ENCODE measurements around the gene EEF2K. TPM values are rescaled to one million over a fixed set of nuclear protein-coding genes. Genes with fewer than 3 reads are reported as not detected.

Gene EEF2K
- total RNA-seq, 4 donors from 2014 or later, result 22.2 to 223 (median 50.1) TPM

DNA sequence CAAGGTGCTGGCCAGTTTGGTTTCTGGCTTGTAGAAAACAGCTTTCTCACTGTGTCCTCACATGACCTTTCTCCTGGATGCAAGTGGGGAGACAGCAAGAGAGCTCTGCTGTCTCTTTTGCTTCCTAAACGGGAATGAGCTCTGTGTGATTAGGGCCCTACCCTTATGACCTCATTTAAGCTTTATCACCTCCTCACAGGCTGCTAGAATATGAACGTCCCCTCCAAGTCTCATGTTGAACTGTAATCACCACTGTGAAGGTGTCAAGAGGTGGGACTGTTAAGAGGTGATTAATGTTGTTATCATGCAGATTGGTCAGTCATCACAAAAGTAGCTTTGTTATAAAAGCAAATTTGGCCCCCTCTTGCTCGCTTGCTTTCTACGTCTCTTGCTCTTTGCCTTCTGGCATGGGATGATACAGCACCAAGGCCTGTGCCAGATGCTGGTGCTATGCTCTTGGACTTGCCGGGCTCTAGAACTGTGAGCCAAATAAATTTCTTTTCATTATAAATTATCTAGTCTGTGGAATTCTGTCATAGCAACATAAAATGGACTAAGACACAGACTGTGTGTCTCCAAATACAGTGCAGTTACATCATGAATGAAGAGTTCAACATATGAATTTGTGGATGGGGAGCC is 76.3 kb downstream of the EEF2K start:
- no peaks in the 10 kb centered on the region for H3K4me1 ChIP-seq
- in situ Hi-C loops (cut with MboI; ENCODE audit: low pct_ligation_motif_present in 1 of 4, low pct_unique_long_range_greater_than_20kb in 1 of 4, low sequenced_read_pairs in 3 of 4), result loop anchor here in 2 of 4 donors (25.0 kb wide), 2 partner anchors 270 to 295 kb away; partner anchors contain the start of genes MOSMO (in 1 of the 2) and PDZD9 (in 1 of the 2)
- H3K36me3 ChIP-seq, result peaks cover 0 to 34% (median 16%) of the 10 kb centered on the region in 4 donors
- DNase-seq, result no peak
- intact Hi-C loops (cut with DNase I; ENCODE audit: low total_unique reads), result no loop called here
- H3K4me3 ChIP-seq, result no peak overlapping the region
- no peaks in the 10 kb centered on the region for H3K27me3 ChIP-seq
- no peaks in the 10 kb centered on the region for H3K9me3 ChIP-seq
- WGBS, 2 donors (ENCODE audit: low coverage in 1 of 2), result 88 to 96% methylated on average over 4 to 5 of the region's 5 CpGs
- no peak overlapping the region for H3K27ac ChIP-seq
- TF ChIP-seq POLR2AphosphoS5 (IDR thresholded peaks at IDR 0.05) (no peak), POLR2A (IDR thresholded peaks at IDR 0.05) (no peak), EP300 (IDR thresholded peaks at IDR 0.05; ENCODE audit: low read depth) (no peak)
- TF ChIP-seq, protein P1, sequence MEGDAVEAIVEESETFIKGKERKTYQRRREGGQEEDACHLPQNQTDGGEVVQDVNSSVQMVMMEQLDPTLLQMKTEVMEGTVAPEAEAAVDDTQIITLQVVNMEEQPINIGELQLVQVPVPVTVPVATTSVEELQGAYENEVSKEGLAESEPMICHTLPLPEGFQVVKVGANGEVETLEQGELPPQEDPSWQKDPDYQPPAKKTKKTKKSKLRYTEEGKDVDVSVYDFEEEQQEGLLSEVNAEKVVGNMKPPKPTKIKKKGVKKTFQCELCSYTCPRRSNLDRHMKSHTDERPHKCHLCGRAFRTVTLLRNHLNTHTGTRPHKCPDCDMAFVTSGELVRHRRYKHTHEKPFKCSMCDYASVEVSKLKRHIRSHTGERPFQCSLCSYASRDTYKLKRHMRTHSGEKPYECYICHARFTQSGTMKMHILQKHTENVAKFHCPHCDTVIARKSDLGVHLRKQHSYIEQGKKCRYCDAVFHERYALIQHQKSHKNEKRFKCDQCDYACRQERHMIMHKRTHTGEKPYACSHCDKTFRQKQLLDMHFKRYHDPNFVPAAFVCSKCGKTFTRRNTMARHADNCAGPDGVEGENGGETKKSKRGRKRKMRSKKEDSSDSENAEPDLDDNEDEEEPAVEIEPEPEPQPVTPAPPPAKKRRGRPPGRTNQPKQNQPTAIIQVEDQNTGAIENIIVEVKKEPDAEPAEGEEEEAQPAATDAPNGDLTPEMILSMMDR (IDR thresholded peaks at IDR 0.05), result no peak

DNA sequence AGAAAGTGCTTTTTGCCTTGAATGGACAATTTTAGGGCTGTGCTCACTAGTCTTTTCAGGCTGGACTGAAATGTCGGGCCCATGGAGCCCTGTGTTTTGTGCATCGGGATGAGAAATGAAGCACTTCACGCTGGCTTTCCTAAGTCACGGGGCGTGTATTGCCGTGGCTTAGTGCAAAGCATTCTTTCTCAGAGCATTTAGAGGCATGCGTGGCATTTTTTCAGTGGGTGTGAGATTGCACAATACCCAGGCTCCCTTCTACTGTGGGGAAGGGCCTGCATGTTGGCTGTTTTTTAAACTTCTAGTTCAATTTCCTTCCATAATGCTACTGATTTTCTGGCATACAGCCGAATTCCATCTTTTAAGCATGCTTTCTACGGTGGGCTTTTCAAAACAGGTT is 78.6 kb downstream of the EEF2K start:
- Histone ChIP-seq H3K27ac (no peak overlapping the region), H3K9me3 (no peaks in the 10 kb centered on the region), H3K27me3 (no peaks in the 10 kb centered on the region), H3K36me3 (peaks cover 0 to 34% (median 16%) of the 10 kb centered on the region in 4 donors), H3K4me1 (no peaks in the 10 kb centered on the region), H3K4me3 (no peak overlapping the region)
- DNase-seq, result no peak
- intact Hi-C loops (cut with DNase I; ENCODE audit: low total_unique reads) (no loop called here), in situ Hi-C loops (cut with MboI; ENCODE audit: low pct_ligation_motif_present in 1 of 4, low pct_unique_long_range_greater_than_20kb in 1 of 4, low sequenced_read_pairs in 3 of 4) (loop anchor here in 2 of 4 donors (25.0 kb wide), 2 partner anchors 272 to 297 kb away; partner anchors contain the start of genes MOSMO (in 1 of the 2) and PDZD9 (in 1 of the 2))
- 92 to 94% methylated on average over 7 to 9 of the region's 9 CpGs for WGBS, 2 donors (ENCODE audit: low coverage in 1 of 2)
- TF ChIP-seq POLR2A (IDR thresholded peaks at IDR 0.05) (no peak), EP300 (IDR thresholded peaks at IDR 0.05; ENCODE audit: low read depth) (no peak), POLR2AphosphoS5 (IDR thresholded peaks at IDR 0.05) (no peak)
- TF ChIP-seq, protein P1 (IDR thresholded peaks at IDR 0.05), result no peak

DNA sequence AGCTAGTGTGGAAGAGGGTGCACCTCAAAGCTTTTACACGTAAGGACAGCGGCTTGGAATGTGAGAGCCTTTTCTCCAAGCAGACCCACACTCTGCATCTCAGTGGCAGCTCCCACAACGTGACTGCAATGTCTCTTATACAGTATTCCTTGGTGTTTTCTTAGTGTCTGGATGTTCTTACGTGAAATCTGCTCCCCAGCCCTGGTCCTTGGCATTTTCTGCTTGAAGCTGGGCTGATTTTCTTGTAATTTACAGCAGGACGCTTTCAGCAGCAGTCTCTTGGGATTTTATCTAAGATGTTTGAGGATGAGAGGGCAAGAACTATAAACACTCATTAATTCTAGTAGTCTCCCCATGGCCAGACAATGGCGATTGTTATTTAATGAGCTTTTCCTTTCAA is 79.0 kb downstream of the EEF2K start:
- H3K36me3 ChIP-seq, result peaks cover 0 to 34% (median 16%) of the 10 kb centered on the region in 4 donors
- DNase-seq, result no peak
- intact Hi-C loops (cut with DNase I; ENCODE audit: low total_unique reads), result no loop called here
- no peaks in the 10 kb centered on the region for H3K4me1 ChIP-seq
- H3K9me3 ChIP-seq, result no peaks in the 10 kb centered on the region
- WGBS, 2 donors (ENCODE audit: low coverage in 1 of 2), result 74 to 91% methylated on average over 5 to 6 of the region's 6 CpGs
- no peak for TF ChIP-seq POLR2AphosphoS5 (IDR thresholded peaks at IDR 0.05)
- no peak for TF ChIP-seq EP300 (IDR thresholded peaks at IDR 0.05; ENCODE audit: low read depth)
- TF ChIP-seq, protein P1 (IDR thresholded peaks at IDR 0.05), result no peak
- TF ChIP-seq POLR2A (IDR thresholded peaks at IDR 0.05), result no peak
- in situ Hi-C loops (cut with MboI; ENCODE audit: low pct_ligation_motif_present in 1 of 4, low pct_unique_long_range_greater_than_20kb in 1 of 4, low sequenced_read_pairs in 3 of 4), result loop anchor here in 2 of 4 donors (25.0 kb wide), 2 partner anchors 273 to 298 kb away; partner anchors contain the start of genes MOSMO (in 1 of the 2) and PDZD9 (in 1 of the 2)
- no peak overlapping the region for H3K4me3 ChIP-seq
- no peak overlapping the region for H3K27ac ChIP-seq
- H3K27me3 ChIP-seq, result no peaks in the 10 kb centered on the region

DNA sequence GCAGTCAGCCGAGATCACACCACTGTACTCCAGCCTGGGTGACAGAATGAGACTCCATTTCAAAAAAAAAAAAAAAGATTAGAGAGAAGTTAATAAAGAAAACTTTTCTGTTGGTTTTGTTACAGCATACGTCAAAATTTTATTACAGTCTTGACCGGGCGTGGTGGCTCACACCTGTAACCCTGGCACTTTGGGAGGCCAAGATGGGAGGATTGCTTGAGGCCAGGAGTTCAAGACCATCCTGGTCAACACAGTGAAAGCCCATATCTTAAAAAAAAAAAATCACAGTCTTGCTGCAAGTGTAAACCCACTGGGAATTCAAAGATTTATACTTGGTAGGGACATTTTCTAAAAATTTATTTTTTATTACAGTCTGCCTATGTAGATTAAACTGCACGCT is 84.9 kb downstream of the EEF2K start:
- Histone ChIP-seq H3K27me3 (no peaks in the 10 kb centered on the region), H3K9me3 (no peaks in the 10 kb centered on the region), H3K27ac (no peak overlapping the region), H3K4me3 (no peak overlapping the region), H3K4me1 (peaks cover 0 to 1% (median under 1%) of the 10 kb centered on the region in 4 donors), H3K36me3 (no peaks in the 10 kb centered on the region)
- DNase-seq, result no peak
- intact Hi-C loops (cut with DNase I; ENCODE audit: low total_unique reads) (no loop called here), in situ Hi-C loops (cut with MboI; ENCODE audit: low pct_ligation_motif_present in 1 of 4, low pct_unique_long_range_greater_than_20kb in 1 of 4, low sequenced_read_pairs in 3 of 4) (loop anchor here in 3 of 4 donors (10.0 to 25.0 kb wide), 4 partner anchors 86 to 304 kb away; partner anchors contain the start of genes EEF2K (in 1 of the 3), MOSMO (in 1 of the 3) and PDZD9 (in 1 of the 3))
- WGBS, 2 donors (ENCODE audit: low coverage in 1 of 2), result 83 to 89% methylated on average over 4 to 5 of the region's 5 CpGs
- TF ChIP-seq POLR2AphosphoS5 (IDR thresholded peaks at IDR 0.05), result no peak
- TF ChIP-seq, protein P1 (IDR thresholded peaks at IDR 0.05), result no peak
- TF ChIP-seq EP300 (IDR thresholded peaks at IDR 0.05; ENCODE audit: low read depth), result no peak
